Activated CD4-positive, alpha-beta T cell treated with anti-CD3 and anti-CD28 coated beads, Interleukin-2, amount 10 ng/mL, durations not matched to agents 7 days and 5 days (primary cell): ENCODE measurements around the gene ARRDC3. TPM values are rescaled to one million over a fixed set of nuclear protein-coding genes. Genes with fewer than 3 reads are reported as not detected.

Experiments
- CTCF ChIA-PET: fragments of 350-600 bp; sonication (Branson Sonifier 250); formaldehyde crosslinking; loops from one replicate; lab custom pipeline; 2021; ENCODE audit warnings: antibody characterized with exemption; lab: Charles Lee
- POLR2A ChIA-PET: fragments of 350-600 bp; sonication (Branson Sonifier 250); formaldehyde crosslinking; loops from one replicate; lab custom pipeline; 2021; ENCODE audit warnings: antibody characterized with exemption; lab: Charles Lee
- DNase-seq: peaks from one replicate; pipeline ENCODE4 v3.0.0-alpha.2; 2020
- H3K27ac Mint-ChIP-seq: one replicate; pipeline ENCODE4 v1.8.0; 2021; ENCODE audit warnings: mild to moderate bottlenecking, moderate library complexity, mixed read lengths
- H3K27me3 Mint-ChIP-seq: one replicate; pipeline ENCODE4 v1.8.0; 2021; ENCODE audit warnings: mixed read lengths
- H3K36me3 Mint-ChIP-seq: one replicate; pipeline ENCODE4 v1.8.0; 2021; ENCODE audit warnings: low read depth, mixed read lengths
- H3K4me1 Mint-ChIP-seq: one replicate; pipeline ENCODE4 v1.8.0; 2021; ENCODE audit warnings: mixed read lengths
- H3K4me3 Mint-ChIP-seq: one replicate; pipeline ENCODE4 v1.8.0; 2021; ENCODE audit warnings: mild to moderate bottlenecking, moderate library complexity, mixed read lengths
- H3K9me3 Mint-ChIP-seq: one replicate; pipeline ENCODE4 v1.8.0; 2021; ENCODE audit warnings: mixed read lengths
- total RNA-seq, 2 experiments: library from RNA; stranded (reverse); gene quantifications; one replicate each; pipeline ENCODE4 v1.2.3, GENCODE V29; 2021

Gene ARRDC3
- total RNA-seq, 2 experiments from 2014 or later = 34.1 to 35.0 TPM

- Mint-ChIP-seq H3K4me1 (peaks cover 27% of the 10 kb centered on the region), H3K27me3 (no peaks in the 10 kb centered on the region), H3K9me3 (no peaks in the 10 kb centered on the region), H3K36me3 (peaks cover 18% of the 10 kb centered on the region), H3K4me3 (peak overlapping the region; percentile 96), H3K27ac (peak overlapping the region; percentile 100)
- CTCF ChIA-PET = interaction anchor here (0.8 to 4.9 kb wide), 11 partner anchors 10 to 451 kb away, joined by 3 to 67 read pairs (median 3); no protein-coding TSS in a partner anchor
- POLR2A ChIA-PET = interaction anchor here (0.6 to 1.4 kb wide), 8 partner anchors 7 to 165 kb away, joined by 3 to 13 read pairs (median 4); no protein-coding TSS in a partner anchor
- DNase-seq = peak; percentile 48
Measured at GRCh38 chr5:91382530-91383026, 539 bp downstream of the ARRDC3 start.

- ChIA-PET POLR2A (interaction anchor here (1.3 kb wide), 1 partner anchor 69 kb away, joined by 3 read pairs; no protein-coding TSS in a partner anchor), CTCF (interaction anchor here (1.1 to 4.9 kb wide), 4 partner anchors 40 to 450 kb away, joined by 3 to 67 read pairs (median 3); no protein-coding TSS in a partner anchor)
- Mint-ChIP-seq H3K4me1 (peaks cover 33% of the 10 kb centered on the region), H3K27ac (peak overlapping the region; percentile 100), H3K27me3 (no peaks in the 10 kb centered on the region), H3K36me3 (peaks cover 26% of the 10 kb centered on the region), H3K4me3 (peak overlapping the region; percentile 96), H3K9me3 (no peaks in the 10 kb centered on the region)
- peak; percentile 91 for DNase-seq
Measured at GRCh38 chr5:91381774-91382359, 1.2 kb downstream of the ARRDC3 start.

GRCh38 chr5:91381239-91381773 lies 1.8 kb downstream of the ARRDC3 start:
- H3K27ac Mint-ChIP-seq = peak overlapping the region; percentile 100
- no peak for DNase-seq
- peaks cover 26% of the 10 kb centered on the region for H3K36me3 Mint-ChIP-seq
- ChIA-PET CTCF (interaction anchor here (0.8 to 1.9 kb wide), 5 partner anchors 11 to 161 kb away, joined by 3 to 7 read pairs (median 5); no protein-coding TSS in a partner anchor), POLR2A (no interaction called here)
- H3K4me3 Mint-ChIP-seq = peak overlapping the region; percentile 96
- H3K27me3 Mint-ChIP-seq = no peaks in the 10 kb centered on the region
- no peaks in the 10 kb centered on the region for H3K9me3 Mint-ChIP-seq
- H3K4me1 Mint-ChIP-seq = peaks cover 33% of the 10 kb centered on the region

- DNase-seq = peak; percentile 99
- peaks cover 35% of the 10 kb centered on the region for H3K4me1 Mint-ChIP-seq
- H3K9me3 Mint-ChIP-seq = no peaks in the 10 kb centered on the region
- H3K27ac Mint-ChIP-seq = peak overlapping the region; percentile 100
- no peaks in the 10 kb centered on the region for H3K27me3 Mint-ChIP-seq
- POLR2A ChIA-PET = interaction anchor here (0.5 to 0.6 kb wide), 2 partner anchors 100 to 112 kb away, joined by 3 to 11 read pairs; no protein-coding TSS in a partner anchor
- peak overlapping the region; percentile 96 for H3K4me3 Mint-ChIP-seq
- CTCF ChIA-PET = interaction anchor here (0.7 to 1.9 kb wide), 6 partner anchors 10 to 161 kb away, joined by 3 to 7 read pairs (median 4); no protein-coding TSS in a partner anchor
- peaks cover 28% of the 10 kb centered on the region for H3K36me3 Mint-ChIP-seq
Measured at GRCh38 chr5:91380491-91381238, 2.5 kb downstream of the ARRDC3 start.

- DNase-seq = peak; percentile 95
- CTCF ChIA-PET = interaction anchor here (0.7 to 1.9 kb wide), 4 partner anchors 9 to 160 kb away, joined by 3 to 7 read pairs (median 4); no protein-coding TSS in a partner anchor
- POLR2A ChIA-PET = no interaction called here
- Mint-ChIP-seq H3K4me1 (peaks cover 36% of the 10 kb centered on the region), H3K4me3 (peak overlapping the region; percentile 96), H3K36me3 (peaks cover 29% of the 10 kb centered on the region), H3K27me3 (no peaks in the 10 kb centered on the region), H3K9me3 (no peaks in the 10 kb centered on the region), H3K27ac (peak overlapping the region; percentile 100)
Measured at GRCh38 chr5:91379914-91380490, 3.1 kb downstream of the ARRDC3 start.

GRCh38 chr5:91379246-91379913 lies 3.7 kb downstream of the ARRDC3 start:
- ChIA-PET POLR2A (no interaction called here), CTCF (interaction anchor here (0.7 to 1.9 kb wide), 5 partner anchors 9 to 159 kb away, joined by 3 to 7 read pairs (median 4); no protein-coding TSS in a partner anchor)
- H3K4me1 Mint-ChIP-seq = peaks cover 35% of the 10 kb centered on the region
- no peaks in the 10 kb centered on the region for H3K27me3 Mint-ChIP-seq
- peak overlapping the region; percentile 96 for H3K4me3 Mint-ChIP-seq
- peak overlapping the region; percentile 100 for H3K27ac Mint-ChIP-seq
- no peaks in the 10 kb centered on the region for H3K9me3 Mint-ChIP-seq
- peaks cover 34% of the 10 kb centered on the region for H3K36me3 Mint-ChIP-seq
- no peak for DNase-seq

- H3K9me3 Mint-ChIP-seq = no peaks in the 10 kb centered on the region
- no peak for DNase-seq
- peak overlapping the region; percentile 100 for H3K27ac Mint-ChIP-seq
- H3K4me1 Mint-ChIP-seq = peaks cover 29% of the 10 kb centered on the region
- ChIA-PET CTCF (interaction anchor here (1.0 to 1.2 kb wide), 2 partner anchors 13 to 63 kb away, joined by 4 read pairs; no protein-coding TSS in a partner anchor), POLR2A (no interaction called here)
- H3K36me3 Mint-ChIP-seq = peaks cover 37% of the 10 kb centered on the region
- H3K4me3 Mint-ChIP-seq = peak overlapping the region; percentile 96
- H3K27me3 Mint-ChIP-seq = no peaks in the 10 kb centered on the region
Measured at GRCh38 chr5:91378752-91379211, 4.3 kb downstream of the ARRDC3 start.

GRCh38 chr5:91374893-91375520 lies 8.1 kb downstream of the ARRDC3 start:
- Mint-ChIP-seq H3K4me3 (no peak overlapping the region), H3K9me3 (no peaks in the 10 kb centered on the region), H3K4me1 (peaks cover 31% of the 10 kb centered on the region), H3K27ac (no peak overlapping the region), H3K36me3 (peaks cover 57% of the 10 kb centered on the region), H3K27me3 (no peaks in the 10 kb centered on the region)
- DNase-seq = no peak
- ChIA-PET POLR2A (interaction anchor here (0.9 kb wide), 1 partner anchor 8 kb away, joined by 3 read pairs; the partner anchor contains the start of gene ARRDC3), CTCF (interaction anchor here (0.8 to 1.2 kb wide), 2 partner anchors 10 to 46 kb away, joined by 3 read pairs; no protein-coding TSS in a partner anchor)

- ChIA-PET POLR2A (no interaction called here), CTCF (interaction anchor here (1.0 to 1.2 kb wide), 3 partner anchors 11 to 71 kb away, joined by 3 read pairs; no protein-coding TSS in a partner anchor)
- Mint-ChIP-seq H3K9me3 (no peaks in the 10 kb centered on the region), H3K27ac (no peak overlapping the region), H3K36me3 (peaks cover 57% of the 10 kb centered on the region), H3K4me1 (peaks cover 29% of the 10 kb centered on the region), H3K4me3 (no peak overlapping the region), H3K27me3 (no peaks in the 10 kb centered on the region)
- no peak for DNase-seq
Measured at GRCh38 chr5:91373600-91373999, 9.5 kb downstream of the ARRDC3 start.

- H3K4me3 Mint-ChIP-seq = no peak overlapping the region
- peaks cover 63% of the 10 kb centered on the region for H3K36me3 Mint-ChIP-seq
- H3K4me1 Mint-ChIP-seq = peaks cover 28% of the 10 kb centered on the region
- no peaks in the 10 kb centered on the region for H3K9me3 Mint-ChIP-seq
- no peak overlapping the region for H3K27ac Mint-ChIP-seq
- DNase-seq = no peak
- no peaks in the 10 kb centered on the region for H3K27me3 Mint-ChIP-seq
- CTCF ChIA-PET = interaction anchor here (1.0 to 1.1 kb wide), 2 partner anchors 12 to 70 kb away, joined by 3 read pairs; no protein-coding TSS in a partner anchor
- POLR2A ChIA-PET = no interaction called here
Measured at GRCh38 chr5:91373006-91373405, 10.1 kb downstream of the ARRDC3 start.

- Mint-ChIP-seq H3K4me3 (no peak overlapping the region), H3K9me3 (no peaks in the 10 kb centered on the region), H3K27ac (no peak overlapping the region), H3K27me3 (no peaks in the 10 kb centered on the region), H3K4me1 (peaks cover 9% of the 10 kb centered on the region), H3K36me3 (peaks cover 54% of the 10 kb centered on the region)
- ChIA-PET POLR2A (no interaction called here), CTCF (interaction anchor here (1.1 kb wide), 1 partner anchor 16 kb away, joined by 3 read pairs; no protein-coding TSS in a partner anchor)
- no peak for DNase-seq
Measured at GRCh38 chr5:91369480-91369879, 13.6 kb downstream of the ARRDC3 start.
